Activated naive CD8-positive, alpha-beta T cell treated with anti-CD3 and anti-CD28 coated beads for 36 hours (primary cell): Measurements from ENCODE around the gene HDAC4. TPM values are rescaled to one million over a fixed set of nuclear protein-coding genes. Genes with fewer than 3 reads are reported as not detected.

Experiments used
- DNase-seq: peaks from one replicate; pipeline ENCODE4 v3.0.0; 2021
- H3K27ac Mint-ChIP-seq: one replicate; pipeline ENCODE4 v1.8.0; 2022; ENCODE audit warnings: mild to moderate bottlenecking, moderate library complexity, mixed read lengths
- H3K27me3 Mint-ChIP-seq: one replicate; pipeline ENCODE4 v1.8.0; 2022; ENCODE audit warnings: mild to moderate bottlenecking, mixed read lengths
- H3K36me3 Mint-ChIP-seq: one replicate; pipeline ENCODE4 v1.8.0; 2021; ENCODE audit warnings: mild to moderate bottlenecking, mixed read lengths
- H3K4me1 Mint-ChIP-seq: one replicate; pipeline ENCODE4 v1.8.0; 2021; ENCODE audit warnings: mixed read lengths
- H3K4me3 Mint-ChIP-seq: one replicate; pipeline ENCODE4 v1.8.0; 2022; ENCODE audit warnings: mild to moderate bottlenecking, moderate library complexity, mixed read lengths
- H3K9me3 Mint-ChIP-seq: one replicate; pipeline ENCODE4 v1.8.0; 2022; ENCODE audit warnings: mixed read lengths
- total RNA-seq, 2 experiments: library from RNA; stranded (reverse); gene quantifications; one replicate each; pipeline ENCODE4 v1.2.3, GENCODE V29; 2021

HDAC4 gene
- total RNA-seq, 2 experiments from 2014 or later, result 19.1 to 20.2 TPM

DNA sequence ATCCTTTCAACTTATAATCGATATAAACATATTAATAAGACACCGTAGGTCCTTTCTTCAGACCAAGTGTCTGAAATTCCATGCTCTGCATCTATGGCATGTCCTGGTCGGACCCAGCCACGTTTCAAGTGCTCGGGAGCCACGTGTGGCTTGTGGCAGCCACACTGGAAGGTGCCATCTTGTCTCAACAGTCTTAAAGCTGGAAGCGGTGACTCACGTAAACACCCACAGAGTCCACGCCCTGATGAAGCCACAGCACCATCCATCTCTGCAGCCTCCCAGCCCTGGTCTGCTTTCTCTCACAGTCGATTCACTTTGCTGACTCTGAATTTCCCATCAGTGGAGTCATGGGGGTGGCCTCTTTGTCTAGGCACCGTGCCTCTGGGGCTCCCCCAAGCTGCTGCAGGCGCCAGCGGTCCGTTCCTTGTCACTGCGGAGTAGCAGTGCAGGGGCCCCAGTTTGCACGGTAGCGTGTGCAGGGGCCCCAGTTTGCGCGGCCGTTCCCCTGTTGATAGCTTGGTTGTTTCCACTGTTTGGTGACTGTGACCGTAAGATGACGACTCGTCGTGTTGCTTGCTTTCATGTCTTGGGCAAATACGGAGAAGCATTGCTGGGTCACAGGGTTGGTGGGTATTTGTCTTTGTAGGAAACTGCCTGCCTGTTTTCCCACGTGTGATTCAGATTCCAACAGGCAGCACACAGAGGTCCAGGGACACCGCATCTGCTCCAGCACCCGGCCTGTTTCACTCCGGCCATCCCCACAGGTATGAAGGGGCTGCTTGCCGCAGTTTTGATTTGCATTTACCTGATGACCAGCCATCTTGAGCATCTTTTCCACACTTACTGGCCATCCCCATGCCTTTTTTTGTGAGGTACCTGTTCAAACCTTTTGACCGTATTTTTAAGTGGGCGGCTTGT, 240.3 kb downstream of the HDAC4 start:
- peaks cover 27% of the 10 kb centered on the region for H3K36me3 Mint-ChIP-seq
- no peak overlapping the region for H3K4me3 Mint-ChIP-seq
- H3K4me1 Mint-ChIP-seq, result peaks cover 16% of the 10 kb centered on the region
- H3K27me3 Mint-ChIP-seq, result no peaks in the 10 kb centered on the region
- peaks cover 3% of the 10 kb centered on the region for H3K9me3 Mint-ChIP-seq
- H3K27ac Mint-ChIP-seq, result no peak overlapping the region
- no peak for DNase-seq

DNA sequence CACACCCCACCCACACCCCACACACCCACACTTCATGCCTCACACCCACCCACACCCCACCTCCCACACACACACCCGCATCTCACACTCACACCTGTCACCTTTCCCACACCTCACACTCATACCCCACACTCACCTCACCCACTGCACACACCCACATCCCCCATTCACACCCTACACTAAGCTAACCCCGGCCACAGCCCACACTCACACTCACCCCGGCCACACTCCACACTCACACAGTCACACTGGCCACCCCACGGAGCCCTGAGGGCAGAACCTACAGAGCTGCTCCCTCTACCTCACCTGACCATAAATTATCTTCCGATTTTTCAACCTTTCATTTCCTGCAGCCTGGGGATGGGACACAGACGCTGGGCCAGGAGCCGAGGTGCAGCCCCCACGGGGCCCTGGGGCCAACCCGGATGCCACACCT, 241.3 kb downstream of the HDAC4 start:
- H3K4me3 Mint-ChIP-seq, result no peak overlapping the region
- peaks cover 9% of the 10 kb centered on the region for H3K4me1 Mint-ChIP-seq

GRCh38 chr2:239158641-239159475, 242.0 kb downstream of the HDAC4 start:
- H3K4me3 Mint-ChIP-seq, result no peak overlapping the region
- peaks cover 3% of the 10 kb centered on the region for H3K9me3 Mint-ChIP-seq
- H3K36me3 Mint-ChIP-seq, result peaks cover 32% of the 10 kb centered on the region
- H3K4me1 Mint-ChIP-seq, result peaks cover 3% of the 10 kb centered on the region
- no peaks in the 10 kb centered on the region for H3K27me3 Mint-ChIP-seq
- H3K27ac Mint-ChIP-seq, result peak overlapping the region; percentile 50
- no peak for DNase-seq

More for the DNA sequence above, 241.3 kb downstream of the HDAC4 start:
- DNase-seq, result no peak
- peaks cover 3% of the 10 kb centered on the region for H3K9me3 Mint-ChIP-seq
- H3K27me3 Mint-ChIP-seq, result no peaks in the 10 kb centered on the region
- H3K36me3 Mint-ChIP-seq, result peaks cover 31% of the 10 kb centered on the region
- H3K27ac Mint-ChIP-seq, result peak overlapping the region; percentile 8

DNA sequence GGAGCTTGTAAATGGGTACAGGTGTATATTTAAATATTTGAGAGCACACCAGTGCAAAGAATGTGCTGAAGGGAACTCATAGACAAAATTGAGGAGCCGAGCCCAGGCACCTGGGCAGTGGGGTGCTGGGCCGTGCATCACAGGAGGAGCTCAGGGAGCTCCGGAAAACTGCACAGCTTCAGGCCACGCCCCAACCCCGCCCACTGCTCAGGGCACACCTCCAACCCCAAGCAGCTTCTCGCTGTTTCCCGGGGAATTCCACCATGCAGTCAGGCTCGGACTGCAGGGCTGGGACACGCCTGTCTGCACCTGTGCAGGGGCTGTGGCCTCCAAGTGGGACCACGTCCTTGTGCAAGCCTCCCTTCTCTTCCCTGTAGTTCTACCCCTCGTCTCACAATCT, 243.0 kb downstream of the HDAC4 start:
- peaks cover 2% of the 10 kb centered on the region for H3K4me1 Mint-ChIP-seq
- H3K9me3 Mint-ChIP-seq, result peaks cover 3% of the 10 kb centered on the region
- H3K36me3 Mint-ChIP-seq, result peaks cover 35% of the 10 kb centered on the region
- H3K27me3 Mint-ChIP-seq, result no peaks in the 10 kb centered on the region
- H3K27ac Mint-ChIP-seq, result no peak overlapping the region
- no peak for DNase-seq
- no peak overlapping the region for H3K4me3 Mint-ChIP-seq

GRCh38 chr2:239157269-239157668, 243.6 kb downstream of the HDAC4 start:
- Mint-ChIP-seq H3K9me3 (peaks cover 3% of the 10 kb centered on the region), H3K36me3 (peaks cover 35% of the 10 kb centered on the region)
- no peak for DNase-seq

GRCh38 chr2:239156516-239157265, 244.1 kb downstream of the HDAC4 start:
- Mint-ChIP-seq H3K27me3 (no peaks in the 10 kb centered on the region), H3K9me3 (peaks cover 3% of the 10 kb centered on the region), H3K27ac (no peak overlapping the region), H3K4me1 (peaks cover 2% of the 10 kb centered on the region), H3K36me3 (peaks cover 37% of the 10 kb centered on the region), H3K4me3 (no peak overlapping the region)
- DNase-seq, result no peak

More at GRCh38 chr2:239157269-239157668, 243.6 kb downstream of the HDAC4 start:
- no peak overlapping the region for H3K4me3 Mint-ChIP-seq
- H3K4me1 Mint-ChIP-seq, result peaks cover 2% of the 10 kb centered on the region
- no peak overlapping the region for H3K27ac Mint-ChIP-seq
- H3K27me3 Mint-ChIP-seq, result no peaks in the 10 kb centered on the region

- Mint-ChIP-seq H3K4me3 (no peak overlapping the region), H3K36me3 (peaks cover 37% of the 10 kb centered on the region), H3K4me1 (peaks cover 3% of the 10 kb centered on the region), H3K27me3 (no peaks in the 10 kb centered on the region), H3K27ac (no peak overlapping the region), H3K9me3 (peaks cover 5% of the 10 kb centered on the region)
- DNase-seq, result no peak
These were observed 244.9 kb downstream of the HDAC4 start for GRCh38 chr2:239155806-239156480.

GRCh38 chr2:239154971-239155805, 245.6 kb downstream of the HDAC4 start:
- Mint-ChIP-seq H3K4me1 (peaks cover 7% of the 10 kb centered on the region), H3K27me3 (no peaks in the 10 kb centered on the region), H3K36me3 (peaks cover 34% of the 10 kb centered on the region), H3K27ac (no peak overlapping the region), H3K9me3 (peaks cover 9% of the 10 kb centered on the region), H3K4me3 (no peak overlapping the region)
- DNase-seq, result no peak

- no peak for DNase-seq
- Mint-ChIP-seq H3K9me3 (peaks cover 9% of the 10 kb centered on the region), H3K36me3 (peaks cover 27% of the 10 kb centered on the region)
These were observed 246.8 kb downstream of the HDAC4 start for GRCh38 chr2:239153806-239154591.

GRCh38 chr2:239152916-239153305, 247.9 kb downstream of the HDAC4 start:
- Mint-ChIP-seq H3K4me3 (no peak overlapping the region), H3K9me3 (peaks cover 9% of the 10 kb centered on the region), H3K27me3 (no peaks in the 10 kb centered on the region), H3K27ac (no peak overlapping the region), H3K36me3 (peaks cover 28% of the 10 kb centered on the region), H3K4me1 (peaks cover 5% of the 10 kb centered on the region)
- no peak for DNase-seq

More at GRCh38 chr2:239153806-239154591, 246.8 kb downstream of the HDAC4 start:
- peaks cover 5% of the 10 kb centered on the region for H3K4me1 Mint-ChIP-seq
- no peak overlapping the region for H3K27ac Mint-ChIP-seq
- H3K27me3 Mint-ChIP-seq, result no peaks in the 10 kb centered on the region
- no peak overlapping the region for H3K4me3 Mint-ChIP-seq

DNA sequence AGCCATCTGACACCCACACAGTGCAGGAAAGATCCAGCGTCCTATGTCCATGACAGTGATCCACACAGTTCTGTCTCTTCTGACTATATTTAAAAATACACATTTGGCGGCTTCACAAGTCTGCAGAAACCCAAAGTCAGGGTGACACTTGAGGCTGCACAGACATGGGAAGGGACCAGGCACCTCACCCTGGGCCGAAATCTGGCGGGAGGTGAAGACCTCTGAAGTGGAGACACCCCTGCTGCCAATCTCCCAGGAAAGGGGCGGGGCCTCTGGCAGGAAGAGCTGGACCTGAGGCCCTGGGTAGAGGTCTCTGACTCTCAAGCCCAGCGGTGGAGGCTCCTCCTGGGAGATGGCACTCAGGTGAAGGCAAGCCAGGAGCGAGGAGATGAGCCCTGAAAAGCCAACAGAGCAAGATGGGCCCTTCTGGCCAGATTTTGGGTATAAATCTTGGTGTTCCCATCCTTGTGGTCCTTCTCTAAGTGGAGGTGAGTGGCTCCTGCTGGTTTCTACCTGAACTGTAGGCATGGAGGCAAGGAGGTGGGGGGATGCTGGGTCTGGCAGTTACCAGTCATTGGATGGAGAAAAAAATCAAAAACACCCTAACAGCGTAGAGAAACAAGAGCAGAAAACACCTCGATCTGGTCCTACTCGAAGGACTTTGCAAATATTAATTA, 248.4 kb downstream of the HDAC4 start:
- Mint-ChIP-seq H3K4me3 (no peak overlapping the region), H3K9me3 (peaks cover 9% of the 10 kb centered on the region), H3K27ac (no peak overlapping the region), H3K4me1 (peaks cover 5% of the 10 kb centered on the region), H3K36me3 (peaks cover 31% of the 10 kb centered on the region), H3K27me3 (no peaks in the 10 kb centered on the region)
- DNase-seq, result no peak

DNA sequence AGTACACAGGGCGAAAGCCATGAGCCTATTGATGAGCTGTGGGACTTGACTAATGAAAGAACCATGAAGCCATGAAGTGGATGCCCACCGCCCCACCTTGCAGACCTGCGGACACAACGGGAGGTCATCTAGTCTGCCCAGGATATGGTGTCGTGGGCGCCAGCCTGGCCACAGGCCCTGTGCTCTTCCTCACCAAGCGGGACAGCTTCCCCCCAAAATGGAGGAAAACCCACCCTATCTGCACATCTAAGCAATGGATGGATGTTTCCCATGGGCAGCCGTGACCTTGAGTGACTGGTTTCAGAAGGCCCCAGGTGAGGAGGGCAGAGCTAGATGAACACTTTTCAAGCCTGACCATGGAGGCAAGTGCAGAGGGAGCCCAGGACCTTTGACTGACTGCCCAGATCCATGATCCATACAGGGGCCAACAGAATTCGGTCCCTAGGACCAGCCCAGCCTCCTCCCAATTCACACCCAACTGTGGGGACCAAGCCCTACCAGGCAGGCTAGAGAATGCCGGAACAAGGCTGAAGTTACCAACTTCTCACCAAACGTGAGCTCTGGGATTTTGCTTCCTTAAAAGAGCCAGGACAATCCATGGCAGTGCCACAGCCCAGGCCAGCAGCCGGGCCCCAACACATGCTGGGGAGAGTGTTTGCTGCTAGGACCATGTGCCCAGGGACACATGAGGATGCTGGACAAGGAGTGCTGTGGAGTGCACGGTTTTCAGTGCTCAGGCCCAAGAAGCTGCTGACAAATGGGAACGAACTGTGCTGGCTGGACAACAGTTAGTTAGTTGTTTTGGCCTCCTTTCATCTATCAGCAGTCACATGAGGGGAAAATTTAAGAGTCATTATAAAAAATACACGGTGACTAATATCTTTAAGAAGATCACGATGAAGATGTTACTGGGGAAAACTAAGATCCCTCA, 249.4 kb downstream of the HDAC4 start:
- DNase-seq, result no peak
- Mint-ChIP-seq H3K36me3 (peaks cover 31% of the 10 kb centered on the region), H3K9me3 (peaks cover 9% of the 10 kb centered on the region), H3K27ac (peak overlapping the region; percentile 19), H3K4me1 (peaks cover 7% of the 10 kb centered on the region), H3K27me3 (no peaks in the 10 kb centered on the region), H3K4me3 (no peak overlapping the region)
